Colonic mucosa (tissue), 4 donors: ENCODE measurements around the gene GLYATL3. TPM values are rescaled to one million over a fixed set of nuclear protein-coding genes. Genes with fewer than 3 reads are reported as not detected.
"Not testable (repeated sequence)": the region's sequence is repeated elsewhere in the genome, so short reads cannot be mapped to it uniquely, and the experiment has no call there.

Source experiments
- DNase-seq: peaks from one replicate; pipeline ENCODE4 v3.0.0-alpha.2; 2020
- H3K27ac ChIP-seq: fragments of 200-600 bp; one replicate; pipeline ENCODE4 v1.8.0; 2021
- H3K27me3 ChIP-seq: fragments of 200-600 bp; one replicate; pipeline ENCODE4 v1.8.0; 2021
- H3K36me3 ChIP-seq: fragments of 200-600 bp; one replicate; pipeline ENCODE4 v1.8.0; 2021
- H3K4me1 ChIP-seq: fragments of 200-600 bp; one replicate; pipeline ENCODE4 v1.8.0; 2021; ENCODE audit warnings: mild to moderate bottlenecking
- H3K4me3 ChIP-seq: fragments of 200-600 bp; one replicate; pipeline ENCODE4 v1.8.0; 2021
- H3K9ac ChIP-seq, 2 donors: one replicate each; pipeline ENCODE4 v1.7.0; 2013; ENCODE audit warnings: control low read depth in 2 of 2, low read depth in 2 of 2, low read length in 2 of 2
- H3K9me3 ChIP-seq: fragments of 200-600 bp; one replicate; pipeline ENCODE4 v1.8.0; 2021
- CTCF ChIP-seq: fragments of 200-600 bp; IDR thresholded peaks from one replicate; pipeline ENCODE4 v1.8.0; 2022; ENCODE audit warnings: antibody characterized with exemption, mild to moderate bottlenecking
- intact Hi-C: fragments of 100-400 bp; cut with DNase I; formaldehyde crosslinking; loops from one replicate; pipeline ENCODE4 v1.14.1; 2022
- total RNA-seq, 2 donors: library from RNA; stranded (reverse); fragmentation: NEBNext Ultra II Directional in 1 of 2; extraction: Animal tissue kit (Norgen Biotek cat#: 25700) in 1 of 2; gene quantifications; one replicate each; pipeline ENCODE4 v1.2.1, GENCODE V29; 2021
- donor health status: healthy.
- donor health status: DM: no; HTN: no; CAD: no.
- donor health status: DM: no; HTN: no; CAD: no.

Gene GLYATL3
- total RNA-seq, 2 donors from 2014 or later = 0.25 TPM; not detected in 1

- DNase-seq = no peak
- Histone ChIP-seq H3K27ac (peak overlapping the region; percentile 28), H3K36me3 (no peaks in the 10 kb centered on the region), H3K4me3 (no peak overlapping the region), H3K9ac (no peak overlapping the region), H3K27me3 (no peaks in the 10 kb centered on the region), H3K9me3 (no peaks in the 10 kb centered on the region), H3K4me1 (no peaks in the 10 kb centered on the region)
- TF ChIP-seq CTCF = no peak
- intact Hi-C loops = no loop called here
Measured at GRCh38 chr6:49479308-49479970, 20.3 kb upstream of the GLYATL3 start.

DNA sequence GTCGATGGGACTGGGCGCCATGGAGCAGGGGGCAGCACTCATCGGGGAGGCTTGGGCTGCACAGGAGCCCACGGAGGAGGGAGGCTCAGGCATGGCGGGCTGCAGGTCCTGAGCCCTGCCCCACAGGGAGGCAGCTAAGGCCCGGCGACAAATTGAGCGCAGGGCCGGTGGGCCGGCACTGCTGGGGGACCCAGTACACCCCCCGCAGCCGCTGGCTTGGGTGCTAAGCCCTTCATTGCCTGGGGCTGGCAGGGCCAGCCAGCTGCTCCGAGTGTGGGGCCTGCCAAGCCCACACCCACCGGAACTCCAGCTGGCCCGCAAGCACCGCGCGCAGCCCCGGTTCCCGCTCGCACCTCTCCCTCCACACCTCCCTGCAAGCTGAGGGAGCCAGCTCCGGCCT is 17.9 kb upstream of the GLYATL3 start:
- H3K27me3 ChIP-seq, H3K4me3 ChIP-seq, H3K4me1 ChIP-seq, H3K9ac ChIP-seq, H3K36me3 ChIP-seq, intact Hi-C loops, DNase-seq, H3K9me3 ChIP-seq, H3K27ac ChIP-seq: not testable (repeated sequence)

DNA sequence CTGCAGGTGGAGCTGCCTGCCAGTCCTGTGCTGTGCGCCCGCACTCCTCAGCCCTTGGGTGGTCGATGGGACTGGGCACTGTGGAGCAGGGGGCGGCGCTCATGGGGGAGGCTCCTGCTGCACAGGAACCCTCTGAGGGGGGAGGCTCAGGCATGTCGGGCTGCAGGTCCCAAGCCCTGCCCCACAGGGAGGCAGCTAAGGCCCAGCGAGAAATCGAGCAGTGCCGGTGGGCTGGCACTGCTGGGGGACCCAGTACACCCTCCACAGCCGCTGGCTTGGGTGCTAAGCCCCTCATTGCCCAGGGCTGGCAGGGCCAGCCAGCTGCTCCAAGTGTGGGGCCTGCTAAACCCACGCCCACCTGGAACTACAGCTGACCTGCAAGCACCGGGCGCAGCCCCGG is 16.3 kb upstream of the GLYATL3 start:
- H3K4me3 ChIP-seq, H3K4me1 ChIP-seq, H3K27me3 ChIP-seq, H3K27ac ChIP-seq, H3K36me3 ChIP-seq, H3K9me3 ChIP-seq, DNase-seq, intact Hi-C loops, H3K9ac ChIP-seq: not testable (repeated sequence)

DNA sequence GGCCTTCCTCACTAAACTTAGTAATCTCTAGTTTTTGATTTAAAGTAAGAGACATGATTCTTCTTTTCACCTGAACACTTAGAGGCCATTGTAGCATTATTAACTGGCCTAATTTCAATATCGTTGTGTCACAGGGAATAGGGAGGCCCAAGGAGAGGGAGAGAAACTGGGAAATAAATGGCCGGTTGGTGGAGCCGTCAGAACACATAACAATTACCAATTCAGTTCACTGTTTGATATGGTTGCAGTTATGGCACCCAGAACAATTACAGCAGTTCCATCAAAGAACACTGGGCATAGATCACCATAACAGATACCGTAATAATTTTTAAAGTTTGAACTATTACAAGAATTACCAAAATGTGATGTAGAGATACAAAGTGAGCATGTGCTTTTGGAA is 9.1 kb upstream of the GLYATL3 start:
- no peak overlapping the region for H3K27ac ChIP-seq
- H3K27me3 ChIP-seq = no peaks in the 10 kb centered on the region
- DNase-seq = no peak
- no peak overlapping the region for H3K4me3 ChIP-seq
- intact Hi-C loops = no loop called here
- H3K4me1 ChIP-seq = no peaks in the 10 kb centered on the region
- H3K9me3 ChIP-seq = no peaks in the 10 kb centered on the region
- TF ChIP-seq CTCF = no peak
- H3K9ac ChIP-seq = no peak overlapping the region
- no peaks in the 10 kb centered on the region for H3K36me3 ChIP-seq

GRCh38 chr6:49497304-49497703 is 2.4 kb upstream of the GLYATL3 start:
- H3K27ac ChIP-seq = no peak overlapping the region
- H3K36me3 ChIP-seq = no peaks in the 10 kb centered on the region
- TF ChIP-seq CTCF = no peak
- intact Hi-C loops = no loop called here
- H3K9me3 ChIP-seq = no peaks in the 10 kb centered on the region
- H3K4me1 ChIP-seq = no peaks in the 10 kb centered on the region
- no peak overlapping the region for H3K9ac ChIP-seq
- no peak for DNase-seq
- no peak overlapping the region for H3K4me3 ChIP-seq
- no peaks in the 10 kb centered on the region for H3K27me3 ChIP-seq

- no peak overlapping the region for H3K4me3 ChIP-seq
- no peaks in the 10 kb centered on the region for H3K36me3 ChIP-seq
- no peaks in the 10 kb centered on the region for H3K27me3 ChIP-seq
- no peaks in the 10 kb centered on the region for H3K9me3 ChIP-seq
- H3K9ac ChIP-seq = no peak overlapping the region
- TF ChIP-seq CTCF = no peak
- intact Hi-C loops = no loop called here
- no peak for DNase-seq
- H3K4me1 ChIP-seq = no peaks in the 10 kb centered on the region
- no peak overlapping the region for H3K27ac ChIP-seq
Measured at GRCh38 chr6:49499126-49499525, 597 bp upstream of the GLYATL3 start.
